DMS 273 treated with DMSO at 0.1 percent for 48 hours (cell line): Measurements from ENCODE around the gene MYO1E.
A peak's percentile ranks its signal among the peaks of the same experiment; 100 is the strongest.
"Not testable (repeated sequence)": the region's sequence is repeated elsewhere in the genome, so short reads cannot be mapped to it uniquely, and the experiment has no call there.

Experiments used
- DNase-seq: peaks from one replicate; lab custom pipeline; 2025; lab: John Stamatoyannopoulos, UW

Gene MYO1E

GRCh38 chr15:59127255-59127654 lies 245.4 kb downstream of the MYO1E start:
- not testable (repeated sequence) for DNase-seq

GRCh38 chr15:59125683-59126082 lies 247.0 kb downstream of the MYO1E start:
- DNase-seq = not testable (repeated sequence)

- DNase-seq = no peak
These were observed 248.4 kb downstream of the MYO1E start for GRCh38 chr15:59124261-59124660.

- DNase-seq = no peak
These were observed 251.7 kb downstream of the MYO1E start for GRCh38 chr15:59120937-59121336.

GRCh38 chr15:59119625-59120024 lies 253.0 kb downstream of the MYO1E start:
- no peak for DNase-seq

- no peak for DNase-seq
These were observed 255.9 kb downstream of the MYO1E start for GRCh38 chr15:59116771-59117170.

GRCh38 chr15:59116141-59116540 lies 256.5 kb downstream of the MYO1E start:
- DNase-seq = no peak

GRCh38 chr15:59115047-59115446 lies 257.6 kb downstream of the MYO1E start:
- no peak for DNase-seq

GRCh38 chr15:59111251-59111650 lies 261.4 kb downstream of the MYO1E start:
- DNase-seq = no peak

GRCh38 chr15:59105854-59106253 lies 266.8 kb downstream of the MYO1E start:
- no peak for DNase-seq

- peak; percentile 71 for DNase-seq
These were observed 267.5 kb downstream of the MYO1E start, which contains the start of gene CCNB2 for GRCh38 chr15:59104912-59105732. TSS of gene CCNB2 (plus strand) at chr15:59105146. CDS start at chr15:59105269, 123 bp downstream.

GRCh38 chr15:59104602-59104911 lies 268.1 kb downstream of the MYO1E start:
- DNase-seq = no peak

GRCh38 chr15:59099162-59099685 lies 273.4 kb downstream of the MYO1E start:
- DNase-seq = no peak

GRCh38 chr15:59096429-59096828 lies 276.2 kb downstream of the MYO1E start:
- no peak for DNase-seq

- no peak for DNase-seq
These were observed 278.6 kb downstream of the MYO1E start for GRCh38 chr15:59094077-59094476.

GRCh38 chr15:59087731-59088130 lies 284.9 kb downstream of the MYO1E start:
- DNase-seq = no peak
